Cerebellar cortex (tissue), 1 donor: ENCODE results near the gene C1QC.

Experiments used
- DNase-seq: peaks from one replicate; pipeline ENCODE4 v3.0.0-alpha.2; 2015; ENCODE audit warnings: low spot score

Gene C1QC

DNA sequence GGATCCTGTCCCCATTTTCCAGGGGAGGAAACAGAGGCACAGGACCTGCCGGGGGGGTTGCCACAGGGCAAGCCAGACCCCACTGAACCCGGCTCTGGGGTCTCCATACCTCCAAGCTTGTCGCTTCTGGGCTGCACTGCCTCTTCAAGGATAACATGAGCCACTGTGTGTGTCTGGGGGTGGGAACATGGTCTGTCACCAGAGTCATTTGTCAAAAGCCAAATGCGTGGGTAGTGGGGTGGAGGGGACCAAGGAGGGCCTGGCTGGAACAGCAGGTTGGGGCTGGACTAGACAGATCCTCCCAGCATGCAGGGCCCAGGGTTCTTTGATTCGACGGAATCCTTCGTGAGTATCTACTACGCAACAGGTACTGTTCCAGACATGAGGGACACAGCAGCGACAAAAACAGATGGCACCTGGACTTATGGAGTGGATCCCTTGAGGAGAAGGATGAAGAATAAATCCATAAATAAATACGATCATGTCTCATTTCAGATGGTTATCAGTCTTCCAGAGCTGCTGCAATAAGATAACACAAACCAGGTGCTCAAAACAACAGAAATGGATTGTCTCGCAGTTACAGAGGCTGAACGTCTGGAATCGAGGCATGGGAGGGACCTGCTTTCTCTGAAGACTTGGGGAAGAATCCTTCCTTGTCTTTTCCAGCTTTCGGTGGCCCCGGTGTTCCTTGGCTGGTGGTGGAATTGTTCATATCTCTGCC is 38.3 kb downstream of the C1QC start:
- no peak for DNase-seq

DNA sequence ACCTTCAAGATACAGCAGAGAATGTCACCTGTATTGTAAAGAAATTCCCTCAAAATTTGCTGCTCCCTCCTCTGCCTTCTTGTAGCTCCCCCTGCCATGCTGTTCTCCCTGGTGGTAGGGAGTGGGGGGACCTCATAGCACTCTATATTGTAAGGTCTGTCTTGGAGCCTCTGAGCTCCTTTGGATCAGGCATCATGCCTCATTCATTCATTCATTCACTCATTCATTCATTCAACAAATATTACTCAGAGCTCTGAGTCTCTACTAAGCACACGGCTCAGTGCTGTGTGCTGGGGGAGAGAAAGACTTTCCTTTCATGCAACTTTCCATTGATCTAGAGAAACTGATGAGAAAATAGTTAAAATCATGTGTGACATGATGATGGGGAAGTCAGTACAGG is 40.1 kb downstream of the C1QC start:
- no peak for DNase-seq

DNA sequence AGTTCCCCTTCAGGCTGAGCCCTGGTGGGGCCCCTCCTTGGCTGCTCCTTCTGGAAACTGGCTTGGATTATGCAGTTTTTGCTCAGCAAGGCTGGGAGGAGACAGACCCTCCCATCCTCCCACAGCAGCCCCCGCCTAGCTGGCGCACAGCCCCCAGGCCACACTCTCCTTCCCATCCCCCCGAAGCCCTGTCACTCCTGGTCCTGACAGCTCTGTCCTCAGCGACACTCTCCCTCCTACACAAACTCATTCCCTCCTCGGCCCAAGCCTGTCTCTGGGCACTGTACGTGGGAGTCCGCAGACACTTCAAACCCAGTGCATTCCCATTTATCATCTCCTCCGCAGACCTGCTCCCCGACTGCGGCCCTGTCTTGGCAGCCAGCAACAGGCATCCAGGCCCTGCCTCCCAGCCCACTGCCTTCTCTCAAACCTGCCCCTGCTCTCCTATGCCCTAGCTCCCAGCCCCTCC is 42.2 kb downstream of the C1QC start:
- no peak for DNase-seq

DNA sequence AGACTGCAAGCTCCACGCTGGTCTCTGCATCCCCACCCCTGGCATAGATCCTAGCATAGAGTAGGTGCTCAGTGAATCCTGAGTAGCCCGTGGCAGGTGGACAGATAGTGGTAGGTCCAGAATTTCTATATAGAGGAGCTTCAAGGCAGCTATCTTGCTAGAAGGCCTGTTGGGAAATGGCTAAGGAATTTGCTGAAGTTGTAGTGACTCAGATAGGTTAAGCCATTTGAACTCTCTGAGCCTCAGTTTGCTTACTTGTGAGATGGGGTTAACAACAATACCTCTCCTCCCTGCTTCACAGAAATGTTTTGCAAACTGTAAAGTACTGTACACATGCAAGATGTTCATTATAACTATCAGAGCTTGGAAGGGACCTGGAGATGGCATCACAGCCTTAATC is 43.8 kb downstream of the C1QC start:
- DNase-seq, result no peak

DNA sequence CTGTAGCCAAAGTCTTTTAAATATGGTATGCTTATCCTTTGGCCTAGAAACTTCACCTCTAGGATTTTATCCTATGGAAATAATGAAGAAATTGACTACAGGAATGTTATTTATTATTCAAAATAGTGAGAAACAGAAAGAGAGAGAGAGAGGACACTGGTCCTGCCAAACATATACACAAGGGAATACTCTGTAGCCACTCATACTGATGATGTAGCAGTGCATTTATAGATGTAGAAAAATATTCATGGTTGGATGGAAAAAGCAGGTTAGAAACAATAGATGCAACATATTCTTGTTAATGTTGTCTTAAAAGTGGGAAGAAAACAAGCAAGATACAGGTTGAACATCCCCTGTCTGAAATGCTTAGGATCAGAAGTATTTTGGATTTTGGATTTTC is 45.0 kb downstream of the C1QC start:
- no peak for DNase-seq

DNA sequence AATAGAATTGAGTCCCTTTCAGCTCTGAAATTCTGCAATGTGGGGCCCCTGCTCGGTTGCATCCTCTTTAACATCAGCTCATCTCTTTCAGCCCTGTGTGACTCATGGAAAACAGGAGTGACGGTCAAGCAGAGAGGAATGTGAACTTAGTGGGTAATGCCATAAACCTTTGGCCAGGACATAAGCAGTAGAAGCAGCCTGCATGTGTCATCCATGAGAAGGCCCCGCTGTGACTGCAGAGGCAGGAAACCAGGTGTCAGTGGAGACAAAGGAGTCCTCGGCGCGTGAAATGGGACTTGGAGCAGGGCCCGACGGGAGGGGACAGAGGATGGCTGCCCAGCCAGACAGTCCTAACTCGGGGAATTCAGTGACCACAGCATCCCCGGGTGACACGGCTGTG is 46.1 kb downstream of the C1QC start:
- no peak for DNase-seq

DNA sequence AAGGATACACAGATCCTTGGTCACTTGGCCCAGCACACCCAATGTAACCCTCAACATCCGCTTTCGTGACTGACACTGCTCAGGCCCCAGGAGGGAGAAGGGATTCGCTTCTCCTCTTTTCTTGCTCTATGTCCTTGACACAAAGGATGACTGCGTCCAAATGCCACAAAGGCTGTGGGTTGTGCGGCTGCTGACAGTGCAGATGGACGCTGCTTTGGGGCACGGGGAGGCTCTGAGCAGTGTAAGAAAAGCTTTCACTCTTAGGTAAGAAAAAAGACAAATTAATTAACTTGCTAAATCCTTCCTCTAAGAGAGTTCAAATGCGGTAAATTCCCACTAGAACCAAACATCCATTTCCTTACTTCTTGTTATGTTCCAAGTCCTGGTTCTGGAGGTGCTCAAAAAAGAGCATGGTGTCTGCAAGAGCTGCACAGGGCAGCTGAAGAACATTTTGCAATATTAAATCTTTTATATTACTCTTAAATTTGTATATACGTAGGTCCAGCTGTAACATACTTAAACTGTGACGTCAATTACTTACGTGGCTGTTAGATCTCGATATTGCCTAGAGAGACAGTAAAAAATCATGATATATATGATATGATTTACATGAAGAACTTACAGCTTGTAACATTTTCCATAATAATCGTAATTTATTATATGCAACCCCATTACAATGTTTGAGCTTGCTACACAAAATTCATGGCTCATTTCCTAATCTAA is 47.8 kb downstream of the C1QC start:
- DNase-seq, result no peak

DNA sequence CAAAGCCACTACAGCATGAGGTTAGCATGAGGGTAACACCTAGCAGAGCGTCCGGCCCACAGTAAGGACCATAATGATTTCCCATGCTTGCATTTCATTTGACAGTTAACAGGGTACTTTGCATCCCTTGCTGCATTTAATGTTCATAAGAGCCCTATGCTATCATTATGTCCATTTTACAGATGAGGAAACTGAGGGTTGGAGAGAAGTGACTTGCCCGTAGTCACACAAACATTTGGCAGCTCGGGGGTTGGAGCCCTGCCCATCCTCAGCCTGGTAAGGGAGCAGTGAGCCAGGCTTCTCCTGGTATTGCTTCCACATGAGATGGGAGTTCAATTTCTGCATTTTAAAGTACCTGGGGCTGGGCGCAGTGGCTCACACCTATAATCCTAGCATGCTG is 50.7 kb downstream of the C1QC start:
- DNase-seq, result no peak

DNA sequence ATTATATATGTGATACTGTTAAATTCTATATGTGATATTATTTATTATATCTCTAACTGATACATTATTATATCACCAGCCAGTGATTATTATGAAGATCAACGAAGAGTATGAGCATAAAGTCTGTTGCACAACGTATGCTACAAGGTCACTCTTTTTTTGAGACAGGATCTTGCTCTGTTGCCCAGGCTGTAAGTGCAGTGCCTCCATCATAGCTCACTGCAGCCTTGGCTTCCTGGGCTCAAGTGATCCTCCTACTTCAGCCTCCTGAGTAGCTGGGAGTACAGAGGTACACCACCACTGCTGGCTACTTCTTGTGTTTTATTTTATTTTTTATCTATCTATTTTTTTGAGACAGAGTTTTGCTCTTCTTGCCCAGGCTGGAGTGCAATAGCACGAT is 53.2 kb downstream of the C1QC start:
- DNase-seq, result no peak
